ENCODE measurements around the gene GNAT1. TPM values are rescaled to one million over a fixed set of nuclear protein-coding genes. Genes with fewer than 3 reads are reported as not detected.
A peak's percentile ranks its signal among the peaks of the same experiment; 100 is the strongest.

Gene GNAT1
- total and polyA plus RNA-seq, 2 of the 13 experiments (the other 11 are each of a cell fraction or from before 2014, with no cell fraction given): 0.15 TPM; not detected in 1

- TF ChIP-seq, protein P1, sequence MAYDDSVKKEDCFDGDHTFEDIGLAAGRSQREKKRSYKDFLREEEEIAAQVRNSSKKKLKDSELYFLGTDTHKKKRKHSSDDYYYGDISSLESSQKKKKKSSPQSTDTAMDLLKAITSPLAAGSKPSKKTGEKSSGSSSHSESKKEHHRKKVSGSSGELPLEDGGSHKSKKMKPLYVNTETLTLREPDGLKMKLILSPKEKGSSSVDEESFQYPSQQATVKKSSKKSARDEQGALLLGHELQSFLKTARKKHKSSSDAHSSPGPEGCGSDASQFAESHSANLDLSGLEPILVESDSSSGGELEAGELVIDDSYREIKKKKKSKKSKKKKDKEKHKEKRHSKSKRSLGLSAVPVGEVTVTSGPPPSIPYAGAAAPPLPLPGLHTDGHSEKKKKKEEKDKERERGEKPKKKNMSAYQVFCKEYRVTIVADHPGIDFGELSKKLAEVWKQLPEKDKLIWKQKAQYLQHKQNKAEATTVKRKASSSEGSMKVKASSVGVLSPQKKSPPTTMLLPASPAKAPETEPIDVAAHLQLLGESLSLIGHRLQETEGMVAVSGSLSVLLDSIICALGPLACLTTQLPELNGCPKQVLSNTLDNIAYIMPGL (CRISPR knock-in tag; IDR thresholded peaks at IDR 0.05; ENCODE audit: borderline replicate concordance in 1 of 2, low read depth in 1 of 2): peak; percentile 47 to 69; a peak in 3 of 4 replicates
- TF ChIP-seq, protein P2, sequence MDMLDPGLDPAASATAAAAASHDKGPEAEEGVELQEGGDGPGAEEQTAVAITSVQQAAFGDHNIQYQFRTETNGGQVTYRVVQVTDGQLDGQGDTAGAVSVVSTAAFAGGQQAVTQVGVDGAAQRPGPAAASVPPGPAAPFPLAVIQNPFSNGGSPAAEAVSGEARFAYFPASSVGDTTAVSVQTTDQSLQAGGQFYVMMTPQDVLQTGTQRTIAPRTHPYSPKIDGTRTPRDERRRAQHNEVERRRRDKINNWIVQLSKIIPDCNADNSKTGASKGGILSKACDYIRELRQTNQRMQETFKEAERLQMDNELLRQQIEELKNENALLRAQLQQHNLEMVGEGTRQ (IDR thresholded peaks at IDR 0.05; ENCODE audit: low read depth, low read length): no peak
- TF ChIP-seq, protein P2 (CRISPR knock-in tag; IDR thresholded peaks at IDR 0.05; ENCODE audit: borderline replicate concordance): no peak
- TF ChIP-seq MIER2 (CRISPR knock-in tag; IDR thresholded peaks at IDR 0.05) (no peak), XRCC5 (optimal IDR thresholded peaks at IDR 0.05; ENCODE audit: low read length) (peak; percentile 41), ESRRA (CRISPR knock-in tag; IDR thresholded peaks at IDR 0.05; ENCODE audit: low read depth) (no peak), MAX (IDR thresholded peaks at IDR 0.05) (0 out of 2 replicates have a peak, but pooled peaks have one; percentile 17), POLR2G (IDR thresholded peaks at IDR 0.05; ENCODE audit: low read depth, low read length) (peak; percentile 22; the same call in 1 of the 2 replicates), FOXO1 (CRISPR knock-in tag; IDR thresholded peaks at IDR 0.05) (0 out of 2 replicates have a peak, but pooled peaks have one; percentile 13), HCFC1 (IDR thresholded peaks at IDR 0.05; ENCODE audit: low read depth, low read length) (no peak), MAF1 (CRISPR knock-in tag; IDR thresholded peaks at IDR 0.05; ENCODE audit: borderline replicate concordance) (no peak), ARNT (IDR thresholded peaks at IDR 0.05) (no peak), ZNF546 (CRISPR knock-in tag; conservative IDR thresholded peaks at IDR 0.05) (no peak), TOE1 (CRISPR knock-in tag; IDR thresholded peaks at IDR 0.05) (no peak), ZFP36L1 (CRISPR knock-in tag; IDR thresholded peaks at IDR 0.05) (no peak), ZSCAN25 (CRISPR knock-in tag; IDR thresholded peaks at IDR 0.05) (no peak), HOXA3 (CRISPR knock-in tag; IDR thresholded peaks at IDR 0.05) (peak; percentile 30; the same call in 1 of the 2 replicates)
- TF ChIP-seq, protein P3, sequence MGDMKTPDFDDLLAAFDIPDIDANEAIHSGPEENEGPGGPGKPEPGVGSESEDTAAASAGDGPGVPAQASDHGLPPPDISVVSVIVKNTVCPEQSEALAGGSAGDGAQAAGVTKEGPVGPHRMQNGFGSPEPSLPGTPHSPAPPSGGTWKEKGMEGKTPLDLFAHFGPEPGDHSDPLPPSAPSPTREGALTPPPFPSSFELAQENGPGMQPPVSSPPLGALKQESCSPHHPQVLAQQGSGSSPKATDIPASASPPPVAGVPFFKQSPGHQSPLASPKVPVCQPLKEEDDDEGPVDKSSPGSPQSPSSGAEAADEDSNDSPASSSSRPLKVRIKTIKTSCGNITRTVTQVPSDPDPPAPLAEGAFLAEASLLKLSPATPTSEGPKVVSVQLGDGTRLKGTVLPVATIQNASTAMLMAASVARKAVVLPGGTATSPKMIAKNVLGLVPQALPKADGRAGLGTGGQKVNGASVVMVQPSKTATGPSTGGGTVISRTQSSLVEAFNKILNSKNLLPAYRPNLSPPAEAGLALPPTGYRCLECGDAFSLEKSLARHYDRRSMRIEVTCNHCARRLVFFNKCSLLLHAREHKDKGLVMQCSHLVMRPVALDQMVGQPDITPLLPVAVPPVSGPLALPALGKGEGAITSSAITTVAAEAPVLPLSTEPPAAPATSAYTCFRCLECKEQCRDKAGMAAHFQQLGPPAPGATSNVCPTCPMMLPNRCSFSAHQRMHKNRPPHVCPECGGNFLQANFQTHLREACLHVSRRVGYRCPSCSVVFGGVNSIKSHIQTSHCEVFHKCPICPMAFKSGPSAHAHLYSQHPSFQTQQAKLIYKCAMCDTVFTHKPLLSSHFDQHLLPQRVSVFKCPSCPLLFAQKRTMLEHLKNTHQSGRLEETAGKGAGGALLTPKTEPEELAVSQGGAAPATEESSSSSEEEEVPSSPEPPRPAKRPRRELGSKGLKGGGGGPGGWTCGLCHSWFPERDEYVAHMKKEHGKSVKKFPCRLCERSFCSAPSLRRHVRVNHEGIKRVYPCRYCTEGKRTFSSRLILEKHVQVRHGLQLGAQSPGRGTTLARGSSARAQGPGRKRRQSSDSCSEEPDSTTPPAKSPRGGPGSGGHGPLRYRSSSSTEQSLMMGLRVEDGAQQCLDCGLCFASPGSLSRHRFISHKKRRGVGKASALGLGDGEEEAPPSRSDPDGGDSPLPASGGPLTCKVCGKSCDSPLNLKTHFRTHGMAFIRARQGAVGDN (CRISPR knock-in tag; IDR thresholded peaks at IDR 0.05): peak; percentile 37; the same call in 1 of the 2 replicates
- TF ChIP-seq, protein P4, sequence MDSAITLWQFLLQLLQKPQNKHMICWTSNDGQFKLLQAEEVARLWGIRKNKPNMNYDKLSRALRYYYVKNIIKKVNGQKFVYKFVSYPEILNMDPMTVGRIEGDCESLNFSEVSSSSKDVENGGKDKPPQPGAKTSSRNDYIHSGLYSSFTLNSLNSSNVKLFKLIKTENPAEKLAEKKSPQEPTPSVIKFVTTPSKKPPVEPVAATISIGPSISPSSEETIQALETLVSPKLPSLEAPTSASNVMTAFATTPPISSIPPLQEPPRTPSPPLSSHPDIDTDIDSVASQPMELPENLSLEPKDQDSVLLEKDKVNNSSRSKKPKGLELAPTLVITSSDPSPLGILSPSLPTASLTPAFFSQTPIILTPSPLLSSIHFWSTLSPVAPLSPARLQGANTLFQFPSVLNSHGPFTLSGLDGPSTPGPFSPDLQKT (CRISPR knock-in tag; IDR thresholded peaks at IDR 0.05; ENCODE audit: borderline replicate concordance): no peak
Measured at GRCh38 chr3:50189274-50189673, 2.1 kb upstream of the GNAT1 start (continued).

All from HepG2 (cell line).